Esophagus squamous epithelium (tissue), 4 donors: Measurements from ENCODE around the gene FBRS.

Source experiments
- POLR2A ChIP-seq, 4 donors: fragments of 450-650 bp; IDR thresholded peaks; one replicate each; pipeline ENCODE4 v1.6.1; 2017; ENCODE audit warnings: antibody characterized with exemption in 4 of 4, mild to moderate bottlenecking in 4 of 4, moderate library complexity in 3 of 4
- TF ChIP-seq, protein P1 (sequence below), 6 experiments: fragments of 450-650 bp in 4 of 6; fragments of 200-600 bp in 2 of 6; sonication (generic) in 2 of 6; IDR thresholded peaks; one replicate each; pipeline ENCODE4 v1.5.1; 2016 to 2019; ENCODE audit warnings: antibody characterized with exemption in 6 of 6, mild to moderate bottlenecking in 4 of 6, moderate library complexity in 4 of 6

DNA sequence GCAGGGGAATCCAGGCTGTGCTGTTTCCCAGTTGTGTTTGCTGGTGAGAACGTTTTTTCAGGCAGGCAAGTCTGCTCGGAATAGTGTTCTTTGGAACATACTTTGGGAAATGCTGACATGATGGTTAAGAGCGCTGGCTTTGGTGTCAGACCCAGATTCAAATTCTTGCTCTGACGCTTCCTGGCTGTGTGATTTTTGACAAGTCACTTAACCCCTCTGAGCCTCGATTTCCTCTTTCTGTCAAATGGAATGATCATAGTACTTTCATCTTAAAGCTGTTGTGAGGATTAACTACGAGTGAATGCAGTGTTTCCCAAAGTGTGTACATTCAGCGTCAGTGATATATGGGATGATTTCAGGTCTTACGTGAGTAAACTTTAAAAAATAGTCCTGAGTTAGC is 4.8 kb downstream of the FBRS start:
- TF ChIP-seq, protein P1, sequence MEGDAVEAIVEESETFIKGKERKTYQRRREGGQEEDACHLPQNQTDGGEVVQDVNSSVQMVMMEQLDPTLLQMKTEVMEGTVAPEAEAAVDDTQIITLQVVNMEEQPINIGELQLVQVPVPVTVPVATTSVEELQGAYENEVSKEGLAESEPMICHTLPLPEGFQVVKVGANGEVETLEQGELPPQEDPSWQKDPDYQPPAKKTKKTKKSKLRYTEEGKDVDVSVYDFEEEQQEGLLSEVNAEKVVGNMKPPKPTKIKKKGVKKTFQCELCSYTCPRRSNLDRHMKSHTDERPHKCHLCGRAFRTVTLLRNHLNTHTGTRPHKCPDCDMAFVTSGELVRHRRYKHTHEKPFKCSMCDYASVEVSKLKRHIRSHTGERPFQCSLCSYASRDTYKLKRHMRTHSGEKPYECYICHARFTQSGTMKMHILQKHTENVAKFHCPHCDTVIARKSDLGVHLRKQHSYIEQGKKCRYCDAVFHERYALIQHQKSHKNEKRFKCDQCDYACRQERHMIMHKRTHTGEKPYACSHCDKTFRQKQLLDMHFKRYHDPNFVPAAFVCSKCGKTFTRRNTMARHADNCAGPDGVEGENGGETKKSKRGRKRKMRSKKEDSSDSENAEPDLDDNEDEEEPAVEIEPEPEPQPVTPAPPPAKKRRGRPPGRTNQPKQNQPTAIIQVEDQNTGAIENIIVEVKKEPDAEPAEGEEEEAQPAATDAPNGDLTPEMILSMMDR (IDR thresholded peaks at IDR 0.05) = no peak
- no peak for TF ChIP-seq POLR2A (IDR thresholded peaks at IDR 0.05)
